Common myeloid progenitor, CD34-positive (primary cell): ENCODE data around the gene GUCY1A1.
"Not testable (repeated sequence)": the region's sequence is repeated elsewhere in the genome, so short reads cannot be mapped to it uniquely, and the experiment has no call there.

Experiments used
- CTCF ChIA-PET: fragments of 350-600 bp; sonication (Branson Sonifier 250); formaldehyde crosslinking; loops from one replicate; lab custom pipeline; 2021; ENCODE audit warnings: antibody characterized with exemption; lab: Charles Lee
- POLR2A ChIA-PET: fragments of 350-600 bp; sonication (Branson Sonifier 250); formaldehyde crosslinking; loops from one replicate; lab custom pipeline; 2021; ENCODE audit warnings: antibody characterized with exemption; lab: Charles Lee
- DNase-seq, 3 donors: peaks; one replicate each; pipeline versions ENCODE4 v3.0.0 to v3.0.0-alpha.2; 2013
- H3K27ac ChIP-seq, 2 experiments: 1 replicate in 1 of 2; 2 replicates in 1 of 2; pipeline ENCODE4 v1.7.0; 2013; ENCODE audit warnings: inconsistent platforms in 2 of 2, low read length in 2 of 2, mild to moderate bottlenecking in 2 of 2, low read depth in 1 of 2, moderate library complexity in 1 of 2; ENCODE audit not compliant: severe bottlenecking in 2 of 2, insufficient read depth in 1 of 2, poor library complexity in 1 of 2
- H3K27me3 ChIP-seq, 5 experiments: replicated peaks in 2 of 5; 1 replicate in 3 of 5; 2 replicates in 2 of 5; pipeline versions ENCODE4 v1.6.1 to v1.7.0; 2013; ENCODE audit warnings: low read length in 4 of 5, mild to moderate bottlenecking in 2 of 5, moderate library complexity in 2 of 5, inconsistent platforms in 1 of 5; ENCODE audit not compliant: insufficient read depth in 5 of 5, control insufficient read depth in 4 of 5
- H3K36me3 ChIP-seq, 4 experiments: 1 replicate in 2 of 4; 2 replicates in 2 of 4; pipeline versions ENCODE4 v1.6.1 to v1.7.0; 2013; ENCODE audit warnings: low read length in 3 of 4, control low read depth in 1 of 4, mild to moderate bottlenecking in 1 of 4; ENCODE audit not compliant: control insufficient read depth in 4 of 4, insufficient read depth in 4 of 4
- H3K4me1 ChIP-seq, 4 experiments: 1 replicate in 3 of 4; 2 replicates in 1 of 4; pipeline versions ENCODE4 v1.6.1 to v1.7.1; 2013; ENCODE audit warnings: low read length in 3 of 4, mild to moderate bottlenecking in 3 of 4, control low read depth in 1 of 4, inconsistent platforms in 1 of 4, moderate library complexity in 1 of 4; ENCODE audit not compliant: control insufficient read depth in 4 of 4, insufficient read depth in 4 of 4; ENCODE audit errors: control extremely low read depth in 1 of 4
- H3K4me3 ChIP-seq, 7 experiments: 1 replicate in 4 of 7; 2 replicates in 3 of 7; pipeline versions ENCODE4 v1.5.1 to v1.7.0; 2013; ENCODE audit warnings: mild to moderate bottlenecking in 7 of 7, low read length in 6 of 7, moderate library complexity in 6 of 7, inconsistent platforms in 2 of 7, low read depth in 2 of 7, control low read depth in 1 of 7; ENCODE audit not compliant: insufficient read depth in 4 of 7, control insufficient read depth in 1 of 7; ENCODE audit errors: extremely low read depth in 1 of 7
- H3K9me3 ChIP-seq, 5 experiments: 1 replicate in 4 of 5; 2 replicates in 1 of 5; pipeline versions ENCODE4 v1.6.1 to v1.7.1; 2013; ENCODE audit warnings: low read length in 4 of 5, mild to moderate bottlenecking in 2 of 5, inconsistent platforms in 1 of 5, low read depth in 1 of 5, moderate library complexity in 1 of 5; ENCODE audit not compliant: control insufficient read depth in 4 of 5, insufficient read depth in 2 of 5; ENCODE audit errors: control extremely low read depth in 1 of 5
- WGBS: methylation state at CpG from one replicate; pipeline ENCODE4 v1.1.5; 2013; ENCODE audit not compliant: insufficient coverage; 5-methylcytosine and 5-hydroxymethylcytosine counted together

The GUCY1A1 gene

DNA sequence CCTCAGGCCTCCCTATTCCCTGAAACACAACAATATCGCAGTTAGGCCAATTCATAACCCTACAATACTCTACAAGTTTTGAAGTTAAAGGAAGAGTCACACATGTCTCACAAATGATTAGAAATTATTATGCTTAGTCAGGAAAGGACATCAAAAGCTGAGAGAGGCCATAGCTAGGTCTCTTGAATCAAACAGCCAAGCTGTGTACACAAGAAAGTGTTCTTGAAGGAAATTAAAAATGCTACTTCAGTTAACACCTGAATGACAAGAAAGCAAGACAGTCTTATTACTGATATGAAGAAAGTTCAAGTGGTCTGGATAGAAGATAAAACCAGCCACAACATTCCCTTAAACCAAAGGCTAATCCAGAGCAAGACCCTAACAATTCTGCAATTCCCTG is 23.6 kb upstream of the GUCY1A1 start:
- no peaks in the 10 kb centered on the region for H3K9me3 ChIP-seq
- no CpG with 5 or more reads among the region's 1 CpG for WGBS
- H3K4me3 ChIP-seq: no peak overlapping the region
- ChIA-PET CTCF (interaction anchor here (1.0 to 1.8 kb wide), 5 partner anchors 11 to 114 kb away, joined by 3 to 4 read pairs (median 3); no protein-coding TSS in a partner anchor), POLR2A (no interaction called here)
- no peak for DNase-seq
- H3K36me3 ChIP-seq: no peaks in the 10 kb centered on the region
- peaks cover 14 to 36% (median 21%) of the 10 kb centered on the region in 4 experiments for H3K4me1 ChIP-seq
- no peaks in the 10 kb centered on the region for H3K27me3 ChIP-seq
- H3K27ac ChIP-seq: no peak overlapping the region

DNA sequence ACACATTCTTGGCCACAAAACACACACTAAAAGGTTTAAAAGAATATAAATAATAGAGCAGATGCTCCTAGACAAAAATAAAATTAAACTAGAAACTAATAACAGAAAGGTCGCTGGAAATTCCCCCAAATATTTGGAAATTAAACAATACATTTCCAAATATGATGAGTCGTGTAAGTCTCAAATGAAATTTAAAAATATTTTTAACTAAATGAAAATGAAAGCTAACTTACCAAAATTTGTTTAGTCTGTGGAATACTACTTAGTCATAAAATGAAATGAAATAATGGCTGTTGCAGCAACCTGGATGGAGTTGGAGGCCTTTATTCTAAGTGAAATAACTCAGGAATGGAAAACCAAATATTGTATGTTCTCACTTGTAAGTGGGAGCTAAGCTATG is 20.6 kb upstream of the GUCY1A1 start:
- peaks cover 0 to 13% (median 3%) of the 10 kb centered on the region in 4 experiments for H3K4me1 ChIP-seq
- H3K36me3 ChIP-seq: no peaks in the 10 kb centered on the region
- CTCF ChIA-PET: no interaction called here
- no peak overlapping the region for H3K4me3 ChIP-seq
- WGBS: no CpG with 5 or more reads among the region's 2 CpGs
- H3K27ac ChIP-seq: no peak overlapping the region
- no peaks in the 10 kb centered on the region for H3K27me3 ChIP-seq
- no peaks in the 10 kb centered on the region for H3K9me3 ChIP-seq
- no peak for DNase-seq
- POLR2A ChIA-PET: no interaction called here

DNA sequence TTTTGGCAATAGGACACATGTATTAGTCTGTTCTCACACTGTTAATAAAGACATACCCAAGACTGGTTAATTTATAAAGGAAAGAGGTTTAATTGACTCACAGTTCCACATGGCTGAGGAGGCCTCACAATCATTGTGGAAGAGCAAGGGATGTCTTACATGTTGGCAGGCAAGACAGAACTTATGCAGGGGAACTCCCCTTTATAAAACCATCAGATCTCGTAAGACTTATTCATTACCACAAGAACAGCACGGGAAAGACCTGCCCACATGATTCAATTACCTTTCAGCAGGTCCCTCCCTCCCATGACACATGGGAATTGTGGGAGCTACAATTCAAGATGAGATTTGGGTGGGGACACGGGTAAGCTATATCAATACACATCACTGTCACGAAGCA is 15.9 kb upstream of the GUCY1A1 start:
- H3K4me3 ChIP-seq, H3K36me3 ChIP-seq, POLR2A ChIA-PET, H3K27me3 ChIP-seq, H3K9me3 ChIP-seq, H3K27ac ChIP-seq, H3K4me1 ChIP-seq, DNase-seq: not testable (repeated sequence)
- CTCF ChIA-PET: interaction anchor here (1.1 kb wide), 1 partner anchor 9 kb away, joined by 3 read pairs; no protein-coding TSS in a partner anchor
- WGBS: no CpG with 5 or more reads among the region's 4 CpGs

DNA sequence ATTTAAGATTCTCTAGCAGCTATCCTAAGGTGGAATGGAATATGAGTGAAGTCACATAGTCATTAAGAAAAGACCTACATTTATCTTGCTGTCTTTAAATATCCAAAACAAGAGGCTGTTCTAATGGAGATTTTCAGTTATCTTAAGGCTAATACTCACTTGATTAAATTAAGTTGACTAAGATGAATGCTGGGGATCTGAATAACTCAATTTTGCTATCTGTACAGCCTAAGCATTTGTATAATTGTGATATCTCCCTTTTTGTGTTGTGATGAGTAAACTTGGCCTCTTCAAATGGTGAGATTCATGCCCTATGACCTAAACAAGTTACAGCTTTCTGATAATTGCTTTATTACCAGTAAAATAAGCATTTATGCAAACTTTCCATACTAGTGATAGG is 13.6 kb upstream of the GUCY1A1 start:
- H3K27ac ChIP-seq: no peak overlapping the region
- no peaks in the 10 kb centered on the region for H3K4me1 ChIP-seq
- no peak for DNase-seq
- ChIA-PET CTCF (no interaction called here), POLR2A (no interaction called here)
- H3K27me3 ChIP-seq: no peaks in the 10 kb centered on the region
- no peak overlapping the region for H3K4me3 ChIP-seq
- peaks cover 0 to 12% (median 0%) of the 10 kb centered on the region in 5 experiments for H3K9me3 ChIP-seq
- H3K36me3 ChIP-seq: no peaks in the 10 kb centered on the region

DNA sequence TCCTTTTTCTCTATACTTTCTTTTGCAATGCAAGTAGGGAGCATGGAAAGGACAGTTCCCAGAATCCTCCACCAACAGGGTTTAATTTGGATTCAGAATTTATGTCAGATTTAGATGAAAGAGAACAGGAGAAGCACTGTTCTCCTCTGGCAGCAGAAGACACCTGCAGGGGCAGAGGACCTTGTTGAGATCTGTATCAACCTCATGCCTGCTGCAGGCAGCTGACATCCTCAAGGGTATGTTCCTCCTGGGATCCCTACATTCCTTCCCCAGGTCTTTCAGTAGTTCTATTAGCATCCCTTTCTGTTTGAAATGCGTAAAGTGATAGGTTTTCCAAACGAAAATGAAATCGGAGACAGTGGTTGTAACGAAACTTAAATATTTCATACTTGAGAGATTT is 10.6 kb upstream of the GUCY1A1 start:
- WGBS: 94% methylated on average over 3 of the region's 4 CpGs
- ChIA-PET POLR2A (no interaction called here), CTCF (no interaction called here)
- peaks cover 1 to 16% (median 8%) of the 10 kb centered on the region in 4 experiments for H3K4me1 ChIP-seq
- DNase-seq: no peak
- peaks cover 0 to 12% (median 0%) of the 10 kb centered on the region in 5 experiments for H3K9me3 ChIP-seq
- no peaks in the 10 kb centered on the region for H3K36me3 ChIP-seq
- no peak overlapping the region for H3K4me3 ChIP-seq
- H3K27ac ChIP-seq: no peak overlapping the region
- H3K27me3 ChIP-seq: no peaks in the 10 kb centered on the region

DNA sequence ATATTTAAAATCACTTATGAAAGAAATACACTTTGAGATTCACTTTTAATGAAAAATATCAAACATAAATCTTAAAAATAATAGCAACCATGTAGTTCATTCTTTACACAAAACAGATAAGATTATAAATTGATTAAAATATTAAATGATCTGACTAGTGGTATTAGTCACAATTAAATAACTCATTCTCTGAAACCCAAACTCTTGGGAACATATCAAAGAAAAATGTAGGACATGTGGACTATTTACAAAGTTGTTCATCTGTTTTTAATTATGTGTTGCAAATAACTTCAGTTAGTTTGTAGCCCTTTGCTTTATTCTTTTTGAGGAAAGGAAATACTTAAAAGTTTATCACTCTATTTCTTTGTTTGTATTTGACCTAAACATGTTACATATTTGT is 9.5 kb upstream of the GUCY1A1 start:
- Histone ChIP-seq H3K4me3 (no peak overlapping the region), H3K36me3 (no peaks in the 10 kb centered on the region), H3K27ac (no peak overlapping the region), H3K4me1 (peaks cover 1 to 16% (median 8%) of the 10 kb centered on the region in 4 experiments), H3K9me3 (peaks cover 0 to 9% (median 0%) of the 10 kb centered on the region in 5 experiments), H3K27me3 (no peaks in the 10 kb centered on the region)
- ChIA-PET CTCF (interaction anchor here (0.6 kb wide), 1 partner anchor 216 kb away, joined by 3 read pairs; no protein-coding TSS in a partner anchor), POLR2A (no interaction called here)
- no peak for DNase-seq

DNA sequence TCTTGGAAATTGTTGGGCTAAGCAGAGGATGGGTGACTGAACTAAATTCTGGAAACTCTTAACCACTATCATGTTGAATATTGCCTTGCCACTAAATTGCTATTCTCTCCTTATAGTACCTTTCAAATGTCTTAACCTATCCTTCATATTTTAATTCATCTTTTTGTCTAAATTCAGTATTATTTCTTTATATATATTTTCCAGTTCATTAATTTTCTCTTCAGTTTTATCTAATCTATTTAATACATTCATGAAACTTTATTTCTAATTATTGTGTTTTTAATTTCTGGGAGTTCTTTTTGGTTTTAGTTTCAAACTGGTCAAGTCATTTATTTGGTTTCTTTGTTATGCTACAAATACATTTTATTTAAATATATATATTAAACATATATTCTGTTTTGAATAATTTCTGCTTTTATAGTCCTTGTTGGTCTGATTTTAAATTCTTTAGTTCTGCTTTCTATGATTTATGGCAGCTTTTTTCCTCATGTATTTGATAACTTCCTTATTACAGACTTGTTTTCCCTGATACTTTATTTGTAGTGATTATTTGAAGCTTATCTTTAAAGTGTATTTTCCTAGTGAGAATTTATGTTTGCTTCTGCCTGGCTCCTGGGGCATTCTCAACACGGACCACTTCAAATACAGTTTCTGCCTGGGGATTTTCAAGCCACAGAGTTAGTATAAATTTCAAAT is 8.5 kb upstream of the GUCY1A1 start:
- ChIA-PET CTCF (interaction anchor here (1.2 to 3.4 kb wide), 5 partner anchors 9 to 131 kb away, joined by 3 to 15 read pairs (median 4); no protein-coding TSS in a partner anchor), POLR2A (no interaction called here)
- Histone ChIP-seq H3K4me3 (no peak overlapping the region), H3K9me3 (peaks cover 0 to 9% (median 0%) of the 10 kb centered on the region in 5 experiments), H3K36me3 (no peaks in the 10 kb centered on the region), H3K27me3 (no peaks in the 10 kb centered on the region), H3K27ac (no peak overlapping the region), H3K4me1 (peaks cover 1 to 16% (median 8%) of the 10 kb centered on the region in 4 experiments)
- no CpG with 5 or more reads among the region's 1 CpG for WGBS
- peak in 2 of 3 donors; percentile 50 to 69 for DNase-seq
